Measurements from ENCODE around the gene JADE1.

The JADE1 gene

DNA sequence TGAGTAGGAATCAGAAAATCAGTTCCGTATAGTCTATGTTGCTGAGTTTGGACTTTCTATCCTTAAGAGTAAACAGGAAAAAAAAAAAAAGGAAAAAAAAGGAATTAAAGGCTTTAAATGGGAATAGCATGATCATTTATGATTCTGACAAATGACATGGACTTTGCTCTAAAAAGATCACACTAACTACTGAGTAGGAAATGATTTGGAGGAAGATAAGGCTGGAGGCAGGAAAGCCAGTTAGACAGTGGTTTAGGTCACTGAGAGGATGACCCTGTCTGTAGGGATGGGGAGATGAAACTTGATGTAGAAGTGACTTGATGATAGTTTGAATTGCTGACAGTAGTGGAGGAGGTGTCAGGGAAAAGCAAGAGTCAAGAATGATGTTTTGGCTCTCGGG, 9.2 kb upstream of the JADE1 start:
- no peak for TF ChIP-seq CTCF (IDR thresholded peaks at IDR 0.05)

- TF ChIP-seq CTCF (IDR thresholded peaks at IDR 0.05) = no peak
These were observed 8.7 kb upstream of the JADE1 start for GRCh38 chr4:128800701-128801284.

DNA sequence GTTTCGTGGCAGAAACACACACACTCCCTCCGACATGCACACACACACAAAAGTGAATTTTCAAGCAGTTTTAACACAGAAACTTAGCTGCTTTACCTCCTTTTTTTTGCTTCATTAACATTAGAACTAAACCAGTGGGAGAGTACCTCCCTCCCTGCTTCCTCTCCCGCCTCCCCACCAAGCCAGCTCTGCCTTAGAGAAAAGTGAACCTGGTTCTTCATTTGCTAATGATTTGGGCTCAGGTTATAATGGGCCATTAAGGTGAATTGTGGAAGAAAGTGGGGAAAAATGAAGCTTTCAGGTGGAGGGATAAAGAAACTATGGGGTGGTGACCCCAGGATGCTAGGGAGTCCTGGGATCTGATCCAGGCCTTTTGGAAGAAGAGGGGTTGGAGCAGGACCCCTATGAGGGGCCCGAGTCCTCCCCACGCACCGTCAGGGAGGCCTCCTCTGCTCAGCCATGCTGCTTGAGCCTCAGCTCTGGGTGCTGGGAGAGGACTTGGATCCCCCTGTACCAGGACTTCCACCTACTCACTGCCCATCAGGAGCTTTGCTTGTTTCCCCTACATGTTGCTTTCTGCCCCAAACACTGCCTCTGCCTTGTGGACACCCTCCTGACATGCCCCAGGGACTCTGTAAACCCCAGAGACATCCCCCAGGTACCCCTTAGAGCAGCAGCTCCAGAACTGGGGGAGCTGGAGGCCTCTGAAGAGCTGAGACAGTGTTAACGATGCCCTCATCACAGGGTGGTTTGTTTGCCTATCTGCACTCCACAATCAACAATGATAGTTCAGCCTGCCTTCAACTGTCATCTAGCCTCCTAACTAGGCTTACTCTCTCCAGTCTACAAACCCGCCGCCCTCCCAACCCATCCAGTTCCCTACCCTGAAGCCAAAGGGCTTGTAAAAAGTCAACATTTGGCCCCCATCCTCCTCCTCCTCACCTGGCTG, 6.5 kb upstream of the JADE1 start:
- TF ChIP-seq CTCF (IDR thresholded peaks at IDR 0.05) = no peak

DNA sequence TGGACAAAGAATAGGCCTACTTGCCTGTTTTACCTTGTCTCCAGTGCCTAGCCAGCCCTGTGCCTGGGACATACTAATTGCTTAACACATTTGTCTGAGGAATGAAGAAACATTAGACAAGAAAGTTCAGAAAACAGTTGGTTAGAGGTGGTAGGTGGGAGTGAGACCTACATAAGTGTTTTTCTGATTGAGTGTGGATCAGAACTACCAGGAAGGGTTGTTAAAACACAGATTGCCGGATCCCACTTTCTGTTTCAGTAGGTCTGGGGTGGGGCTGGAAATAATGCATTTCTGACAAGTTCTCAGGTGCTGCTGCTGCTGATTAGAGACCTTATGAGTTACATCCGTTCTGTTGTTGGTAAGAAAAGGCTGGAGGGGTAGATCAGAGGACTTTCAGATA, 5.7 kb upstream of the JADE1 start:
- no peak for TF ChIP-seq CTCF (IDR thresholded peaks at IDR 0.05)

GRCh38 chr4:128810331-128810870, 901 bp downstream of the JADE1 start:
- no peak for TF ChIP-seq CTCF (IDR thresholded peaks at IDR 0.05)

- TF ChIP-seq CTCF (IDR thresholded peaks at IDR 0.05) = no peak
These were observed 1.5 kb downstream of the JADE1 start for GRCh38 chr4:128810871-128811570.
